Activated CD4-positive, CD25-positive, alpha-beta regulatory T cell treated with anti-CD3 and anti-CD28 coated beads, Interleukin-2, amount 50 U/mL, for 72 hours (primary cell): ENCODE data around the gene TMX1.

Experiments
- DNase-seq: peaks from one replicate; pipeline ENCODE4 v3.0.0; 2021

TMX1 gene

GRCh38 chr14:51244591-51244990, 4.5 kb downstream of the TMX1 start:
- DNase-seq, result no peak

- DNase-seq, result no peak
Measured at GRCh38 chr14:51246032-51246431, 6.0 kb downstream of the TMX1 start.

- no peak for DNase-seq
Measured at GRCh38 chr14:51248016-51248987, 8.3 kb downstream of the TMX1 start.

GRCh38 chr14:51251486-51251885, 11.4 kb downstream of the TMX1 start:
- no peak for DNase-seq

- no peak for DNase-seq
Measured at GRCh38 chr14:51253880-51254279, 13.8 kb downstream of the TMX1 start.

- no peak for DNase-seq
Measured at GRCh38 chr14:51258280-51258679, 18.2 kb downstream of the TMX1 start.

GRCh38 chr14:51258788-51259187, 18.7 kb downstream of the TMX1 start:
- DNase-seq, result no peak

- DNase-seq, result no peak
Measured at GRCh38 chr14:51260225-51260624, 20.2 kb downstream of the TMX1 start.

GRCh38 chr14:51261151-51261550, 21.1 kb downstream of the TMX1 start:
- no peak for DNase-seq

- DNase-seq, result no peak
Measured at GRCh38 chr14:51262868-51263267, 22.8 kb downstream of the TMX1 start.

- no peak for DNase-seq
Measured at GRCh38 chr14:51269634-51270033, 29.6 kb downstream of the TMX1 start.

GRCh38 chr14:51276605-51277004, 36.6 kb downstream of the TMX1 start:
- no peak for DNase-seq

GRCh38 chr14:51277753-51278415, 37.8 kb downstream of the TMX1 start:
- no peak for DNase-seq

GRCh38 chr14:51282517-51282916, 42.5 kb downstream of the TMX1 start:
- DNase-seq, result no peak

- DNase-seq, result no peak
Measured at GRCh38 chr14:51283402-51284085, 43.5 kb downstream of the TMX1 start.

GRCh38 chr14:51284241-51284640, 44.2 kb downstream of the TMX1 start:
- no peak for DNase-seq

GRCh38 chr14:51285120-51285519, 45.1 kb downstream of the TMX1 start:
- DNase-seq, result no peak

GRCh38 chr14:51289169-51289568, 49.1 kb downstream of the TMX1 start:
- no peak for DNase-seq

- no peak for DNase-seq
Measured at GRCh38 chr14:51290132-51290531, 50.1 kb downstream of the TMX1 start.

GRCh38 chr14:51291016-51291415, 51.0 kb downstream of the TMX1 start:
- DNase-seq, result no peak

GRCh38 chr14:51293149-51293911, 53.3 kb downstream of the TMX1 start:
- DNase-seq, result no peak

GRCh38 chr14:51293912-51294389, 53.9 kb downstream of the TMX1 start:
- DNase-seq, result no peak
